H1 (cell line): ENCODE measurements around the gene BRME1. TPM values are rescaled to one million over a fixed set of nuclear protein-coding genes. Genes with fewer than 3 reads are reported as not detected.

Experiments used
- ATF3 ChIP-seq: IDR thresholded peaks from 2 replicates; pipeline ENCODE4 v1.6.1; 2011; ENCODE audit warnings: low read depth, mild to moderate bottlenecking, low read length; ENCODE audit not compliant: insufficient read depth
- E2F6 ChIP-seq: IDR thresholded peaks from 2 replicates; pipeline ENCODE4 v1.6.1; 2012; ENCODE audit warnings: inconsistent platforms
- MAFK ChIP-seq: IDR thresholded peaks from 2 replicates; pipeline ENCODE4 v1.6.1; 2012; ENCODE audit warnings: low read depth, mild to moderate bottlenecking, improper control_type of control experiment, low read length
- NANOG ChIP-seq: IDR thresholded peaks from 2 replicates; pipeline ENCODE4 v1.6.1; 2011; ENCODE audit warnings: low read length, low read depth, mild to moderate bottlenecking, inconsistent platforms; ENCODE audit not compliant: insufficient read depth, poor library complexity, severe bottlenecking
- POLR2A ChIP-seq, 2 experiments: IDR thresholded peaks; 1 replicate in 1 of 2; 2 replicates in 1 of 2; pipeline ENCODE4 v1.6.1; 2011; ENCODE audit warnings: low read depth in 2 of 2, low read length in 2 of 2, mild to moderate bottlenecking in 2 of 2; ENCODE audit errors: control extremely low read depth in 1 of 2
- POLR2AphosphoS5 ChIP-seq: IDR thresholded peaks from 2 replicates; pipeline ENCODE4 v1.6.1; 2011; ENCODE audit warnings: low read depth, low read length
- TAF1 ChIP-seq: IDR thresholded peaks from 2 replicates; pipeline ENCODE4 v1.6.1; 2011; ENCODE audit warnings: mild to moderate bottlenecking, low read depth, low read length
- ZNF274 ChIP-seq: IDR thresholded peaks from 2 replicates; pipeline ENCODE4 v1.7.0; 2012; ENCODE audit warnings: low read length, borderline replicate concordance; ENCODE audit errors: extremely low read depth
- polyA plus RNA-seq, 7 experiments: library from polyadenylated mRNA; depleted of rRNA in 3 of 7; stranded (reverse) in 5 of 7; unstranded in 2 of 7; fragments of >200 nt in 5 of 7; fragments of 200-250 nt in 2 of 7; gene quantifications; 1 replicate in 5 of 7; 2 replicates in 1 of 7; 4 replicates in 1 of 7; pipeline versions ENCODE4 v1.2.1 to v1.2.3, GENCODE V29; 2011 to 2013; ENCODE audit warnings: missing spikeins in 2 of 7, mixed read lengths in 2 of 7
- total RNA-seq: library from RNA; stranded (reverse); fragmentation: NEBNext Ultra II Directional; extraction: Animal tissue kit (Norgen Biotek cat#: 25700); gene quantifications from 2 replicates; pipeline ENCODE4 v1.2.1, GENCODE V29; 2021

The BRME1 gene
- total and polyA plus RNA-seq, 2 of the 8 experiments (the other 6 are each of a cell fraction or from before 2014, with no cell fraction given) = 4.6 to 4.7 TPM

GRCh38 chr19:13864046-13864666, 41.8 kb downstream of the BRME1 start (continued):
- no peak for TF ChIP-seq NANOG
- TF ChIP-seq POLR2AphosphoS5 = no peak
- no peak for TF ChIP-seq ZNF274
- no peak for TF ChIP-seq ATF3
- TF ChIP-seq MAFK = no peak
- no peak for TF ChIP-seq POLR2A (IDR thresholded peaks at IDR 0.05; ENCODE audit: control extremely low read depth in 1 of 2, low read depth in 2 of 2, low read length in 2 of 2)
- TF ChIP-seq TAF1 = no peak
- TF ChIP-seq E2F6 = no peak
